Gastrocnemius medialis (tissue), 4 donors: ENCODE results near the gene METTL17. TPM values are rescaled to one million over a fixed set of nuclear protein-coding genes. Genes with fewer than 3 reads are reported as not detected.

Experiments
- ATAC-seq, 2 donors: fragments of 150-250 bp; one replicate each; pipeline ENCODE4 v1.9.1; 2016
- DNase-seq, 2 donors: peaks; one replicate each; pipeline ENCODE4 v3.0.0-alpha.2; 2019
- H3K27ac ChIP-seq, 4 donors: fragments of 200-600 bp; sonication (generic); 1 replicate in 1 of 4; 2 replicates in 3 of 4; pipeline ENCODE4 v1.5.1; 2016 to 2018; ENCODE audit warnings: mild to moderate bottlenecking in 2 of 4, moderate library complexity in 1 of 4
- H3K27me3 ChIP-seq, 3 donors: fragments of 200-600 bp; sonication (generic) in 2 of 3; 1 replicate in 1 of 3; 2 replicates in 2 of 3; pipeline versions ENCODE4 v1.5.1 to v1.6.0; 2016 to 2019; ENCODE audit warnings: mild to moderate bottlenecking in 1 of 3, moderate library complexity in 1 of 3
- H3K36me3 ChIP-seq, 2 donors: fragments of 200-600 bp; sonication (generic) in 1 of 2; one replicate each; pipeline ENCODE4 v1.5.1; 2017 to 2018
- H3K4me1 ChIP-seq, 2 donors: fragments of 200-600 bp; sonication (generic) in 1 of 2; one replicate each; pipeline ENCODE4 v1.5.1; 2016 to 2017; ENCODE audit warnings: mild to moderate bottlenecking in 2 of 2
- H3K4me3 ChIP-seq, 4 donors: fragments of 200-600 bp; sonication (generic) in 3 of 4; 1 replicate in 1 of 4; 2 replicates in 3 of 4; pipeline ENCODE4 v1.5.1; 2016 to 2019; ENCODE audit warnings: mild to moderate bottlenecking in 2 of 4
- H3K9me3 ChIP-seq, 3 donors: fragments of 200-600 bp; sonication (generic) in 2 of 3; 1 replicate in 1 of 3; 2 replicates in 2 of 3; pipeline ENCODE4 v1.5.1; 2016 to 2019
- POLR2A ChIP-seq, 2 donors: fragments of 450-650 bp; IDR thresholded peaks; one replicate each; pipeline ENCODE4 v1.6.1; 2017; ENCODE audit warnings: antibody characterized with exemption in 2 of 2, mild to moderate bottlenecking in 2 of 2, moderate library complexity in 2 of 2
- in situ Hi-C, 4 donors: fragments of 200-750 bp; cut with MboI; loops; one replicate each; pipeline versions ENCODE4 v1.15.0 to v1.8.0; 2017; ENCODE audit warnings: low sequenced_read_pairs in 4 of 4
- intact Hi-C: fragments of 100-400 bp; cut with DNase I; formaldehyde crosslinking; loops from one replicate; pipeline ENCODE4 v1.15.1; 2023; ENCODE audit warnings: low total_unique reads
- total RNA-seq, 4 donors: library from RNA; depleted of rRNA; stranded (reverse); fragments of >200 nt; gene quantifications; one replicate each; pipeline versions ENCODE4 v1.1.0 to v1.2.3, GENCODE V29; 2016
- TF ChIP-seq, protein P1 (sequence below), 5 experiments: fragments of 450-650 bp in 3 of 5; fragments of 200-600 bp in 2 of 5; sonication (generic) in 2 of 5; IDR thresholded peaks in 4 of 5; conservative IDR thresholded peaks in 1 of 5; 1 replicate in 4 of 5; 2 replicates in 1 of 5; pipeline ENCODE4 v1.5.1; 2016 to 2019; ENCODE audit warnings: antibody characterized with exemption in 5 of 5, mild to moderate bottlenecking in 3 of 5, moderate library complexity in 3 of 5

The METTL17 gene
- total RNA-seq, 4 donors from 2014 or later = 33.9 to 69.5 (median 50.8) TPM

DNA sequence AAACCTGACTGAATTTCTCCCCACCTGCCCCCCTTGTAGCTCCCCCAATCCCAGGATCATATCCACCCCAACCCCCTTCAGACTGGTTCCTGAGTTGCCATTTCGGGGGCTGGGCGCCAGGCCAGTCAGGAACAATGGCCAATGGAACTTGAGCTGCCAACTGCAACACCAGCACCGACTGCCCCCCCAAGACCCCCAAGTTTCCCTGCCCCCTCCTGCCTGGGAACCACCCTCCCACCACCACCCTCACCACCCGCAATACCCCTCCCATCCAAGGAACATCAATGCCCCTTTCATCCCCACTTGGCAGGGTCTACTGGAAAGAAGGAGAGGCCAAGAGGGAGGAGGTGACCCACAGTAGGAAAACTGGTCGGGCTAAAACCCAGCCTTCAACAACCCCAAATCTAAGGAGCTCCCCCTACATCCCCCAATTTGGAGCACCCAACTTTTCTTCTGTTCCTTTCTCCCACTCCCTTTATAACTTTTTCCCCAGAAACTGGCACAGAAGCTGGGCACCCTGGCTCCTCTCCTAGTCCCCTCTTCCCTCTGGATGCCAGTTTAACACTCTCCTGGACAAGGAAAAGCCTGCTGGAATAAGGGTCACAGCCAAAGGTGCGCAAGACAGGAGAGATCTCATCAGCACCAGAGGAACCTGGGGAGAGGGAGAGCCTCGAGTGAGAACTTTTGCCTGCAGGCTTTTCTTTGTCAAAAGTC is 36.7 kb downstream of the METTL17 start:
- peak overlapping the region; percentile 95 to 99 (median 99) for H3K4me3 ChIP-seq
- peaks cover 0 to 20% of the 10 kb centered on the region in 2 donors for H3K36me3 ChIP-seq
- DNase-seq = peak in 1 of 2 donors; percentile 56
- H3K4me1 ChIP-seq = peaks cover 52 to 56% of the 10 kb centered on the region in 2 donors
- peak in 1 of 2 donors; percentile 15 for ATAC-seq
- H3K27me3 ChIP-seq = no peaks in the 10 kb centered on the region
- TF ChIP-seq, protein P1, sequence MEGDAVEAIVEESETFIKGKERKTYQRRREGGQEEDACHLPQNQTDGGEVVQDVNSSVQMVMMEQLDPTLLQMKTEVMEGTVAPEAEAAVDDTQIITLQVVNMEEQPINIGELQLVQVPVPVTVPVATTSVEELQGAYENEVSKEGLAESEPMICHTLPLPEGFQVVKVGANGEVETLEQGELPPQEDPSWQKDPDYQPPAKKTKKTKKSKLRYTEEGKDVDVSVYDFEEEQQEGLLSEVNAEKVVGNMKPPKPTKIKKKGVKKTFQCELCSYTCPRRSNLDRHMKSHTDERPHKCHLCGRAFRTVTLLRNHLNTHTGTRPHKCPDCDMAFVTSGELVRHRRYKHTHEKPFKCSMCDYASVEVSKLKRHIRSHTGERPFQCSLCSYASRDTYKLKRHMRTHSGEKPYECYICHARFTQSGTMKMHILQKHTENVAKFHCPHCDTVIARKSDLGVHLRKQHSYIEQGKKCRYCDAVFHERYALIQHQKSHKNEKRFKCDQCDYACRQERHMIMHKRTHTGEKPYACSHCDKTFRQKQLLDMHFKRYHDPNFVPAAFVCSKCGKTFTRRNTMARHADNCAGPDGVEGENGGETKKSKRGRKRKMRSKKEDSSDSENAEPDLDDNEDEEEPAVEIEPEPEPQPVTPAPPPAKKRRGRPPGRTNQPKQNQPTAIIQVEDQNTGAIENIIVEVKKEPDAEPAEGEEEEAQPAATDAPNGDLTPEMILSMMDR (IDR thresholded peaks at IDR 0.05 in 4 of 5, conservative IDR thresholded peaks at IDR 0.05 in 1 of 5) = no peak
- TF ChIP-seq POLR2A (IDR thresholded peaks at IDR 0.05) = no peak
- no peaks in the 10 kb centered on the region for H3K9me3 ChIP-seq
- peak overlapping the region; percentile 97 to 100 (median 100) for H3K27ac ChIP-seq
- in situ Hi-C loops = loop anchor here in 1 of 4 donors (25.0 kb wide), 1 partner anchor 564 kb away; the partner anchor contains the start of genes APEX1, OSGEP, PIP4P1 and PNP
- intact Hi-C loops = no loop called here

DNA sequence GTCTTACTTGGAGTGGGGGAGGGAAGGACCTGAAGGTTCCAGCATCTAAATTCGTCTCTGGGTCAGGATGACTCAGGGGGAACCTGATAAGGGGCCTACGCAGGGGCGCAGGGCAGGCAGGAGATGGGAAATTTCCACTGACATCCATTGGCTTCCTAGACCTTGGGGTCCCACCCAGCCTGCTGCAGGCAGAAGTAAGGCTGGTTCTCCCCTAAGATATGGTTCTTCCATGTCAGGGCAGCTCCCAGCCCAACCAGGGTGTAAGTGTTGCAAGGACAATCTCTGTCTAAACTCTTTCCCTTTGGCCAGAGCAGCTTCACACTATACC is 37.2 kb downstream of the METTL17 start:
- in situ Hi-C loops (loop anchor here in 1 of 4 donors (25.0 kb wide), 1 partner anchor 565 kb away; the partner anchor contains the start of genes APEX1, OSGEP, PIP4P1 and PNP), intact Hi-C loops (no loop called here)
- peak; percentile 22 to 30 for TF ChIP-seq POLR2A (IDR thresholded peaks at IDR 0.05)
- TF ChIP-seq, protein P1 (IDR thresholded peaks at IDR 0.05 in 4 of 5, conservative IDR thresholded peaks at IDR 0.05 in 1 of 5) = no peak
- Histone ChIP-seq H3K27me3 (no peaks in the 10 kb centered on the region), H3K9me3 (no peaks in the 10 kb centered on the region), H3K4me1 (peaks cover 50 to 53% of the 10 kb centered on the region in 2 donors), H3K4me3 (peak overlapping the region in 1 of 4 donors; percentile 10), H3K36me3 (peaks cover 0 to 15% of the 10 kb centered on the region in 2 donors), H3K27ac (peak overlapping the region; percentile 97 to 100 (median 100))
- DNase-seq (peak in 1 of 2 donors; percentile 84), ATAC-seq (peak; percentile 53 to 61)

DNA sequence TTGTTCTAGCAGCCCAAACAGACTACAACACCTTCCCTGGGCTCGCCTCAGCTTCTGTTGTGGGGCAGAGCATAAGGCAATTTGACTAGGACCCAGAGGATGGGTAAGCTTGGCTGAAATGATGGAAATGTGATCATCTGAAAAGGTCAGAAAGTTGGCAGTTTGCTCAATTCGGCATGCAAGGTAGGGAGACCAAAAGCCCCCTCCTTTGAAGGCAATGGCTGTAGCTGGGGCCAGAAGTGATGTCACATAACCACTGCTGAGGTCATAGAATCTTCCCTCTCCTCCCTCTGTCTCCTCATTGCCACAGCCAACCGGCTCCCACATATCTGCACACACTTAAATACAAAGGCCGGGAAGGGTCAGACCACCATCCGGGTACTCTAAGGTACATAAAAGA is 40.1 kb downstream of the METTL17 start, which contains the start of gene TPPP2:
TSS of gene TPPP2 (plus strand) at position 301 of the 400 bp plus-strand sequence. CDS start 365 bp downstream, outside the sequence.
- ATAC-seq = no peak
- H3K27me3 ChIP-seq = no peaks in the 10 kb centered on the region
- no peaks in the 10 kb centered on the region for H3K9me3 ChIP-seq
- no peak for TF ChIP-seq POLR2A (IDR thresholded peaks at IDR 0.05)
- TF ChIP-seq, protein P1 (IDR thresholded peaks at IDR 0.05 in 4 of 5, conservative IDR thresholded peaks at IDR 0.05 in 1 of 5) = no peak
- intact Hi-C loops (no loop called here), in situ Hi-C loops (loop anchor here in 1 of 4 donors (25.0 kb wide), 1 partner anchor 568 kb away; the partner anchor contains the start of genes APEX1, OSGEP, PIP4P1 and PNP)
- no peaks in the 10 kb centered on the region for H3K36me3 ChIP-seq
- no peak within 1 kb of the TSS for H3K4me3 ChIP-seq
- peaks cover 28 to 55% of the 10 kb centered on the region in 2 donors for H3K4me1 ChIP-seq
- DNase-seq = no peak
- H3K27ac ChIP-seq = peak within 1 kb of the TSS; percentile 22 to 100 (median 98)

DNA sequence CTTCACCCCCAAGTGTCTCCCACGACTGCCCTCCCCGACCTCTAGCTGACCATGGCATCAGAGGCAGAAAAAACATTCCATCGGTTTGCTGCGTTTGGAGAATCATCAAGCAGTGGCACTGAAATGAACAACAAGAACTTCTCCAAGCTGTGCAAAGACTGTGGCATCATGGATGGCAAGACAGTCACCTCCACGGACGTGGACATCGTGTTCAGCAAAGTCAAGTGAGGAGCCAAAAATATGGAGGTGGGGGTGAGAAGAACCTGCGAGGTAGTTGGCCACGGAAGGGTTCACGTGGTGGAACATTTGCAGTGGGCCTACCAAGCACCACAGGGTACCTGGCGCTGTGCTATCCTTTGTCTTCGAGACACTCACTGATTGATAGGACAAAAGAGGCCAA is 40.8 kb downstream of the METTL17 start:
- TF ChIP-seq POLR2A (IDR thresholded peaks at IDR 0.05) = no peak
- TF ChIP-seq, protein P1 (IDR thresholded peaks at IDR 0.05 in 4 of 5, conservative IDR thresholded peaks at IDR 0.05 in 1 of 5) = no peak
- Histone ChIP-seq H3K4me3 (no peak overlapping the region), H3K27me3 (no peaks in the 10 kb centered on the region), H3K4me1 (peaks cover 28 to 55% of the 10 kb centered on the region in 2 donors), H3K27ac (peak overlapping the region in 1 of 4 donors; percentile 100), H3K36me3 (no peaks in the 10 kb centered on the region), H3K9me3 (no peaks in the 10 kb centered on the region)
- DNase-seq (no peak), ATAC-seq (no peak)
- in situ Hi-C loops = loop anchor here in 1 of 4 donors (25.0 kb wide), 1 partner anchor 568 kb away; the partner anchor contains the start of genes APEX1, OSGEP, PIP4P1 and PNP
- intact Hi-C loops = no loop called here
